ENCODE measurements around the gene COPG1. TPM values are rescaled to one million over a fixed set of nuclear protein-coding genes. Genes with fewer than 3 reads are reported as not detected.
A peak's percentile ranks its signal among the peaks of the same experiment; 100 is the strongest.

The COPG1 gene
- total and polyA plus RNA-seq, 2 of the 13 experiments (the other 11 are each of a cell fraction or from before 2014, with no cell fraction given), result 98.6 to 166 TPM

- TF ChIP-seq FOXA3 (CRISPR knock-in tag; IDR thresholded peaks at IDR 0.05), result peak; percentile 43
- TF ChIP-seq MAZ (IDR thresholded peaks at IDR 0.05; ENCODE audit: borderline replicate concordance, low read depth, low read length), result peak; percentile 82
- peak; percentile 84 for TF ChIP-seq MAZ (CRISPR knock-in tag; IDR thresholded peaks at IDR 0.05; ENCODE audit: low read depth)
- peak; percentile 83 for TF ChIP-seq DRAP1 (CRISPR knock-in tag; IDR thresholded peaks at IDR 0.05)
- no peak for TF ChIP-seq MATR3 (CRISPR knock-in tag; IDR thresholded peaks at IDR 0.05)
- TF ChIP-seq PHB2 (IDR thresholded peaks at IDR 0.05; ENCODE audit: partially characterized antibody), result no peak
- no peak for TF ChIP-seq RFX3 (CRISPR knock-in tag; IDR thresholded peaks at IDR 0.05)
- TF ChIP-seq ZNF12 (CRISPR knock-in tag; IDR thresholded peaks at IDR 0.05), result 0 out of 2 replicates have a peak, but pooled peaks have one; percentile 13
- TF ChIP-seq RARA (CRISPR knock-in tag; IDR thresholded peaks at IDR 0.05), result peak; percentile 52; the same call in 1 of the 2 replicates
- TF ChIP-seq GABPB1 (CRISPR knock-in tag; IDR thresholded peaks at IDR 0.05), result peak; percentile 74; the same call in 1 of the 2 replicates
- peak; percentile 87 for TF ChIP-seq ZNF800 (CRISPR knock-in tag; IDR thresholded peaks at IDR 0.05)
- 0 out of 2 replicates have a peak, but pooled peaks have one; percentile 20 for TF ChIP-seq ZKSCAN8 (CRISPR knock-in tag; IDR thresholded peaks at IDR 0.05; ENCODE audit: borderline replicate concordance)
- TF ChIP-seq MLLT10 (CRISPR knock-in tag; IDR thresholded peaks at IDR 0.05), result no peak
- no peak for TF ChIP-seq ZBTB46 (CRISPR knock-in tag; IDR thresholded peaks at IDR 0.05; ENCODE audit: borderline replicate concordance)
- TF ChIP-seq HOXA9 (CRISPR knock-in tag; IDR thresholded peaks at IDR 0.05; ENCODE audit: borderline replicate concordance), result no peak
- no peak for TF ChIP-seq NFYB (CRISPR knock-in tag; IDR thresholded peaks at IDR 0.05)
- TF ChIP-seq RFXANK (CRISPR knock-in tag; IDR thresholded peaks at IDR 0.05), result no peak
- peak; percentile 53; the same call in 1 of the 2 replicates for TF ChIP-seq GMEB1 (CRISPR knock-in tag; IDR thresholded peaks at IDR 0.05; ENCODE audit: borderline replicate concordance)
- peak; percentile 40; the same call in 1 of the 2 replicates for TF ChIP-seq NKX3-1 (CRISPR knock-in tag; IDR thresholded peaks at IDR 0.05)
- TF ChIP-seq CBFB (CRISPR knock-in tag; IDR thresholded peaks at IDR 0.05), result peak; percentile 73
- 0 out of 2 replicates have a peak, but pooled peaks have one; percentile 42 for TF ChIP-seq TFE3 (CRISPR knock-in tag; IDR thresholded peaks at IDR 0.05)
Observed at GRCh38 chr3:129316248-129317013, 67.0 kb downstream of the COPG1 start (continued).
